GM18909 (cell line): Measurements from ENCODE around the gene FCGR3A.

ENCODE experiments used
- ATAC-seq: cut with Tn5 transposase; IDR thresholded peaks from one replicate; pipeline ENCODE4 v1.9.1; 2021; ENCODE audit warnings: mild to moderate bottlenecking; ENCODE audit not compliant: unreplicated experiment, poor library complexity

The FCGR3A gene

GRCh38 chr1:161505686-161506085 is 43.9 kb downstream of the FCGR3A start:
- ATAC-seq = no peak

GRCh38 chr1:161503394-161503748 is 46.2 kb downstream of the FCGR3A start:
- ATAC-seq = no peak

- ATAC-seq = no peak
Measured at GRCh38 chr1:161502641-161503393, 46.8 kb downstream of the FCGR3A start.

- no peak for ATAC-seq
Measured at GRCh38 chr1:161502181-161502580, 47.4 kb downstream of the FCGR3A start.

- no peak for ATAC-seq
Measured at GRCh38 chr1:161501234-161501633, 48.4 kb downstream of the FCGR3A start.

GRCh38 chr1:161499099-161500039 is 50.2 kb downstream of the FCGR3A start:
- ATAC-seq = no peak

- ATAC-seq = no peak
Measured at GRCh38 chr1:161498646-161499045, 51.0 kb downstream of the FCGR3A start.

GRCh38 chr1:161497961-161498360 is 51.7 kb downstream of the FCGR3A start:
- ATAC-seq = no peak

GRCh38 chr1:161495490-161495889 is 54.1 kb downstream of the FCGR3A start:
- no peak for ATAC-seq

GRCh38 chr1:161494091-161494735 is 55.4 kb downstream of the FCGR3A start:
- no peak for ATAC-seq

- ATAC-seq = no peak
Measured at GRCh38 chr1:161492827-161493226, 56.8 kb downstream of the FCGR3A start.
